Panc1 (cell line): Measurements from ENCODE around the gene CUL7.

ENCODE experiments used
- CTCF ChIP-seq: fragments of 450-650 bp; IDR thresholded peaks from 2 replicates; pipeline ENCODE4 v1.5.1; 2017; ENCODE audit warnings: mild to moderate bottlenecking
- POLR2AphosphoS5 ChIP-seq: IDR thresholded peaks from 2 replicates; pipeline ENCODE4 v1.6.1; 2012; ENCODE audit warnings: mild to moderate bottlenecking, low read depth, low read length, moderate library complexity
- REST ChIP-seq, 2 experiments: IDR thresholded peaks; 2 replicates each; pipeline ENCODE4 v1.6.1; 2011 to 2012; ENCODE audit warnings: low read depth in 2 of 2, control low read depth in 1 of 2, low read length in 1 of 2, mild to moderate bottlenecking in 1 of 2, moderate library complexity in 1 of 2; ENCODE audit not compliant: insufficient read depth in 1 of 2
- SIN3A ChIP-seq: IDR thresholded peaks from 2 replicates; pipeline ENCODE4 v1.6.1; 2012; ENCODE audit warnings: low read depth, mild to moderate bottlenecking, low read length, moderate library complexity, borderline replicate concordance; ENCODE audit not compliant: insufficient read depth
- TCF7L2 ChIP-seq: IDR thresholded peaks from 2 replicates; pipeline ENCODE4 v1.6.1; 2011; ENCODE audit warnings: mild to moderate bottlenecking, low read depth, low read length, inconsistent platforms

- no peak for TF ChIP-seq CTCF
- no peak for TF ChIP-seq REST (IDR thresholded peaks at IDR 0.05; ENCODE audit: insufficient read depth in 1 of 2, low read depth in 2 of 2, low read length in 1 of 2)
- TF ChIP-seq SIN3A = no peak; the same call in 1 of the 2 replicates
- no peak for TF ChIP-seq POLR2AphosphoS5
- no peak for TF ChIP-seq TCF7L2
Observed at GRCh38 chr6:43075670-43076463, 22.2 kb upstream of the CUL7 start, which contains the start of gene PTK7.
